GM19328 (cell line): ENCODE measurements around the gene UROC1.

Experiments
- ATAC-seq: cut with Tn5 transposase; IDR thresholded peaks from one replicate; pipeline ENCODE4 v1.9.1; 2021; ENCODE audit warnings: mild to moderate bottlenecking, moderate library complexity; ENCODE audit not compliant: unreplicated experiment

The UROC1 gene

DNA sequence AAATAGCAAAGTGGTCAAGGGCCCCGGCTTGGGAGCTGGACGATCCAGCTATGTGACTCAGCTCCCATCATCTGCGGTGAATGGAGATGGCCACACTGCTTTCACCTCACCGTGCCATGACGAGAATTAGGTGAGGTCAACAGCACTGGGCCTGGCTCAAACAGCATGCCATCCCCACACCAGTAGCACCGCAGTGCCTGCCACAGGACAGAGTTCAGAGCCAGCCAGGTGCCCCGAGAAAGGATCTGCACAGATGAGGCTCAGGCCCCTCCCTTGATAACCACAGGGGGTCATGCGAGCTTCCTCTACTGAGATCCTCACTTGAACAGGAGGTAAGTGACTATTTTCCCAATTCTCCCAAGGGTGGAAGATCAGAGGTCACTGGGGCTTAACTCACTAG lies 71.3 kb downstream of the UROC1 start:
- ATAC-seq: no peak

DNA sequence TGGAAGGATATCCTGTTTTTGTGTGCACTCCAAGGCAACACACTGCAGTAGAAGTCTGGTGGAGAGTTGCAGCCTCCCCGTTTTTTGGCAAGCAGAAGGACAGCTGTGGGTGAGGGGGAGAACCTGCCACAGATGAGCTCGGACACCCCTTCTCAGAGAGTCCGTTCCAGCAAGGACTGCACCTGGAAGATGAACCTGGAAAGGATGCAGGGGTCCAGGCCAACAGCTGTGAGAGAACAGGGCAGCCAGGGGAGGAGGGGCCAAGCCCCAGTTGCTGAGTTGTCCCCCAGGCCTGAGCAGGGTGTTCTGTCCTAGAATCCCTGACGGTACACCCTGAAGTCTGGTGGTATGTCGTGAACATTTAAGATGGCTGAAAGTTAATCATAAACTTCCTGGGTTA lies 72.1 kb downstream of the UROC1 start:
- ATAC-seq: no peak

DNA sequence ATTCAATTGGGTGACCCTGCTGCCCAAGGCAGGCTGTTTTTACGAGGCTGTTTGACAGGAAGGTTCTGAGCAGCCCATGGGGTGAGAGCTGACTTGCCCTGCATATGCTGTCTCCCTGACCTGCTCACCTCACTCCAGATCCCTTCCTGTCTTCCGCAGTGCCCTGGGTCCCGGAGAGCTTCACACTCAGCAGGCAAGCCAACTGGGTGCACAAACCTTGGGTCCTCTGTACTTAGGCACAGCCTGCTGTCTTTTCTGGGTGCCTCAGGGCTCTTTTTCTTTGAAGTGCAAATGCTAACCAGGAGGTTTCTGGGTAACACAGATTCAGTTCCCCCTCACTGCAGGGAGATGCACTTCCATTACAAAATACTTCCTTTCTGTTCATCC lies 74.7 kb downstream of the UROC1 start:
- no peak for ATAC-seq

DNA sequence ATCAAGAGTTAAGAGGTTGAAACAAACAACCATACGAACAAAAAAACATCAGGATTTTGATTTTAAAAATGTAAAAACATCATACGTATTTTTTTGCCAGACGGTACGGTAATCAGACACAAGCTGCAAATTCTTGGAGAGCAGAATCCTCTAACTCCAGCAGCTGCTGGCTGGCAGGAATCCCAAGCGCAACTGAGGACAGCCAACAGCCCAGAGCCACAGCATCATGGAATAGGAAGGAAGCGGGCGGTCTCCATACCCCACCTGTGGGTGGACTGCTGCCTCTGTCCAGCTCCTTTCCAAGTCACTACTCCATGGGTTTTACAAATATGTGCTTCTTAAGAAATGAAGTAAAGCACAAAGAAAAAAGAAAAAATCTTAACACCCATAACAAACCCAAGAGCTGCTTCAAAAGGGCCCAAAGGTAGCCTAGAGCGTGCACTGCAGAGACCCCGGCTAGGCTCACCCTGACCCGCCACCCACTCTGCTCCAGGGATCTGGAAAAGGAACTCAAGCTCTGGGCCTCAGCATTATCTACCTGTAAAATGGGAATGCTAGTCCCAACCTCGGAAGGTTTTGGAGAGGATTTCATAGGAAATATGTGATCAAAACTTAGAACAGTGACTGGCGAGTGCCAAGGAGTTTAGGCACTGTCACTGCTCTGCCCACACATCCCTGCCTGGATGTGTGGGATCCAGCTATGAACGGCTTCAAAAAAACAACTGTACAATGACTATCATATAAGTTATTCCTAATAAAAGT lies 75.3 kb downstream of the UROC1 start:
- no peak for ATAC-seq

DNA sequence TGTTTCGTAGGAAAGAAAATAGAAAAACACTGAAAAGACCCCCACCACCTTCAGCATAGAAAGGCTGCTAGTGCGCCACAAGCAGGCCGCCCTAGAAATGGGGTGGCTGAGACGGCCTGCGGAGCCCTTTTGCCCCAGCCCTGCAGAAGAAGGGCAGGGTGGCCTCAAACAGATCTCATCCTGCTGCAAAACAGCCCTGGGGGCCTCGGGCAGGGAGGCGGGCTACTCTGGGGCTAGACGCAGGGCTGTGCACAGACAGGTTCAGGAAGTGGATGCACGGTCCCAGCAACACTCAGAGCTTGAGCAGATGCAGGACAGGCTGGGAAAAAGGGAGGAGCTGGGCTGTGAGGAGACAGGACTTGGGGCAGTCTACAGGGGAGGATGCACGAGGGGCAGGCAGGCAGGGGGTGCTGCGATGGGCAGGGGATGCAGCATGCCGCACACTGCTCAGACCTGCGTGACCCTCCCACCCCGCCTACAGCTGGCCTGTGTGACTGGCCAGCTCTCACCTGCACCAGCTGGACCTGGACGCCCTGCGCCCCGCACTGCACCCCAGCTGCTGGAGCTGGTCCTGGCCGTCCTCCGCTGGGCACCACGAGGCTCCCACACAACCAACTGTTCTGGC lies 76.2 kb downstream of the UROC1 start:
- ATAC-seq: no peak

DNA sequence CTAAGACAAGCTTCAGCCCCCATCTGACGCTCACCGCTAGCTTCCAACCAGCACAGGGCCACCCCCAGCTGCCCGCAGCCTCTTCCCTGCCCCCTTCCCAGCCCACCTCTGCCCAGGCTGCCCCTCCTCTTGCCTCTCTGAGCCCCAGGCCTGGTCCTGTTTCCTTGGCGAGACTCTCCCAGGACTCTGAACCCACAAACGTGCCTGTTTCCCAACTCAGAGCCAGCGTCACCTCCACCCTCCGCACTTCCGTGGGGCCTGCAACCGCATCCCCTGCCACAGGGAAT lies 76.9 kb downstream of the UROC1 start:
- ATAC-seq: no peak

DNA sequence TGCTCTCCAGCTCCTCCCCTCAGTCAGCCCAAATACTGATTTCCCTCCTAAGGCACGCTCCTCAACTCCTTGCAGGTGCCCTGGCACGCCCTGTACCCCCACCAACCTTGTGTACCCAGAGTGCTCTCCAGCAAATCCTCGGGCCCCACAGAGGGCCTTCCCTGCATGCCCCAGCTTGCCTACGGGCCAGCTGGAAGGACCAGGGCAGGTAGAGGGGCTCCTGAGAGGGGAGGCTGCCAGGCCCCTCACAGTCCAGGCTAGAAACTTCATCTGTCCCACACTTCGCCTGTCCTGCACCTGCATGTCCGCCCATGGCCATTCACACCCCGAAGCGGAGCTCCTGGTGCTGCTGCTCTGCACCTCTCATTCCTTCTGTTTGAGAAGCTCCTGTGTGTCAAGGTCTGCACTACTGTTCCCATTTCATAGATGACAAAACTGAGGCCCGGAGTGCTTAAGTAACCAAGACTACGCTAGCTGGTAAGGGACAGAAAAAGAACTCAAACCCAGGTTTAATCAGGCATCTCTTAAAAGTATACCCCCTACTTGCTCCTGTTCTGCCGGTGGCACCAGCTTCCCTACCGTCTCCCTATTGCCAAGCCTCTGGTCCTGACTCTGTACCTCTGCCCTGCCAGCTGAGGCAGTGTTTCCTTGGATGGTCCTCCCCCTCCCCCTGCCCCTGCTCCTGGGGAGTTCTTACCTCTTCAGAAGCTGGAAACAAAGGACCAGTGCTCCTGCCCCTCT lies 77.4 kb downstream of the UROC1 start:
- ATAC-seq: no peak

DNA sequence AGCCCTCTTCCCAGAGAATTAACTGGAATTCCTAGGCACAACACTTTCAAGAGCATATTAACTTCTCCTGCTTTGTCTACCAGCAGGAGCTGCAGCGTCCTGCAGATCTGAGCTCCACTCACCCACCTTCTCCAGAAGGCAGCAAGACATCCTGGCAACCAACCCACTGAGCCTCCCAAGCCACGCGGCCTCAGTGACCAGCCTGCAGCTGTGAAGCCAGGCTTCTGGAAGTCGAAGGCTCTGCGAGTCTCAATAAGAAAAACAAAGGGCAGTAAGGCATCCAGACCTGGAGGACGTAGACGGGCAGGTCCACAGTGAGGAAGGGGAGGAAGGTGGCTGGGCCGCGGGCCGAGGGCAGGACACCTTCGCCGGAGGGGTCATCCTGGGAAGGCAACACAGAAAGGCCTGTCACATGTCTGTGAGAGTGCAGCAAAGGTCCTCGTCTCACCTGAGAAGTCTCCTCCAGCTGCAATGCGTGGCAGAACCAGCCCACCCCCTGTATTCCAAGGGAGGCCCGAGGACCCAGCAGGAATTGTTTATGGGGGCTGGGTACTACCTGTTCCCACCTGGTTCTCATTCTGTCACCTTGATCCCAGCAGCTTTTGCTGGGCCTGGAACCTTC lies 78.1 kb downstream of the UROC1 start:
- ATAC-seq: no peak

DNA sequence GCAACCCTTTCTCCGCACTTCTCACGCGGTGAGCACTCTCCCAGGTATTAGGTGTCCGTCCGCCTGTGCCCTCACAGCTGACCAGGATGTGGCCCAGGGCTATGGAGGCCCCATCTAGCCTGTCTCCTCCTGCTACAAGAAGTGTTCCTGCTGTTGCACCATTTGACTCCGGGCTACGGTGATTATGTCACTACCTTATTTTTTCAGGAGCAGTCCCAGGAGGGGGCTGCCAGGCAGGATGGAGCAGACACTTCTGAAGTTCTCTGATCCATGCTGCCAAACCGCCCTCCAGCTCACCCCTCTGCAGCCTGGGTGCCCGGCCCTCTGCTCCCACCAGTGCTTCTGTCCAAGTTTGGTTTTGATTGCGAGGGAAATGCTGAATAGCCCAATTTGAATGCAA lies 78.8 kb downstream of the UROC1 start:
- no peak for ATAC-seq

DNA sequence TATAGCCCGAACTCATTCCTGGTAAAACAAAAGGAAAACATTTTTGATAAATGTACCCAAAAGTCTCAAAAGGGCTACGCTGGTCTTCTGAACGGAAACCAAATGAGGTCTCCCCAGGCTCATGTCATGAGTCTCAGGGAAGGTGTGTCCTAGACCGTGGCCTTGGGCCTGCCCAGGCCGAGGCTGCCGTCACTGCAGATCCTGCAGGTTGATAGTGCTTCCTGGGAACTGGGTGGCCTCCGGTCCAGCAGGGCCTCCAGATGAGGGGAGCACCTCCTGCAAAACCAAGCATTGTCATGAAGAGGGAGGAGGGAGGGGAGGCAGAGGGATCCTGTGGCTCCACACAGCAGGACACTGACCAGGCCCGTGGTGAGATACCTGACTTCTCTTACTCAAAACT lies 79.4 kb downstream of the UROC1 start:
- no peak for ATAC-seq

DNA sequence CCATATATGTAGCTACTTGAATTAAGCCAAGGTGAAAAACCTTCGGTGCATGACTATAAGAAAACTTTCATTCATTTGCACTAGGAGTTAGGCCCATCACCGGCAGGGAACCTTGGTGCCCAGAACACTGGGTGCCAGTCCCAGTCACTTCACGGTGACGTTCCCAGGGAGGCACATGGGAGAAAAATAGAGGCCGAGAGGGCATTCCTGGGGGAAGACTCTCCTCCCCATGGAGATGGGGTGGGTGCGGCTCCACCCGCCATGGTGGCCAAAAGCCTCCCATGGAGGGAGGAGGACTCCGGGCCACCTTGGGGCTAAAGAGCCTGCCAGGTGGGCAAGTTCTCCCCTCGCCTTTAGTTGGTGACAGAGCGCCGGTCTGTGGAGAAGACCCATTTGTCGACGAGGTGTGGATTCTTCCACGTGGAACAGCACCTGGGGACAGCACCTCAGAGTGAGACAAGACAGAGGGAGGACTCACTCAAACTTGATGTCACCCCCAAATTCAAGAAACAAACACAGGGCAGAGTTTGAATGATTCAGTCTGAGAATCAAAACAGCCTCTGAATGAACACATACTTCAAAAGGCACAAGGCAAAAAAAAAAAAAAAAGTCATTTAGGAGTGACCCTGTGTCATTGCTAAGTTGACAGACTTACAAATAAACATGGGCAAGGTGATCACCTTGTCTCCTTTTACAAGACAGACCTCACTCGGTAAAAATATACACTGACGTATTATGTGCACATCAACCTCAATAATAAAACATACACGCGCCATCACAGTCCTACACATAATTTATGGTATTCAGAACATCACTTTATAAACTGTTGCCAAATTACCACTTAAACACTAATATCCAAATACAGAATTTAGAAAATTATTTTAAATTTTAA lies 80.5 kb downstream of the UROC1 start:
- ATAC-seq: no peak

DNA sequence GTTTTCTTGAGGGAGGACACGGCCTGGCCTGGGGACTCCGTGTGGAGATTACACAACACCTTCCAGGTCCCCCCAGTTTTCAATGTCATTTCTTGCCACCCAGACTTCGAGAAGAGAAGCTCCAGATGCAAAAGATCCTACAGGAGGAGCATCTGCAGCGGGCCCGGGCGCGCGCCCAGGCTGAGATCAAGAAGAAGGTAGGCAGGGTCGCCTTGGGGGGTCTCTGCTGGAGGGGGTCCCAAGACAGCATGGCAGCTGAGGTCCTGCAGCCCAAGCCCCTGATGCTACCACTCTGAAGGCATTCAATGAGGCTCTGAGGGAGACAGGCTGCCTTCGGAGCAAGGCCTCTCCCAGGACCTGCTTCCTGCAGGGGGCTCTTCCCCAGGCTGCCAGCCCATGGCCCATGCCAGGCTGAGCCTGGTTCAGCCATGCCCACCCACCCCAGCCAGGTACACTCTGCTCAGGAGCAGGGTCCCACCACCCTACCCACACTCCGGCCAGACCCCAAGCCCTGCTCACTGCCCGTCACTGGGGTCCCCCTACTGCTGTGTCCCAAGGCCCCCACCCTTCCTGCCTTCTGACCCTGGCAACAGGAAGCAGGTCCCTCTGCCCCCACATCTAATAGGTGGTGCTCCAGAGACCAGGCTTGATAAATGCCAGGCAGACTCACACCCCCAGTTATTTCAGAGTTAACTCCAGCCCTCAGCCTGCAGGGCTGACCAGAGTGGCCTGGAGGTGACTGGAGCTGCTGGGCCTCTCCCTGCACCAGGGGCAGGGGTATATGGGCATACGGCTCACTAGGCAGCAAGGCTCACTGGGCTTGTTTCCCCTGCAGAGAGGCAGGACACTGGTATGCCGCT lies 81.9 kb downstream of the UROC1 start:
- no peak for ATAC-seq

DNA sequence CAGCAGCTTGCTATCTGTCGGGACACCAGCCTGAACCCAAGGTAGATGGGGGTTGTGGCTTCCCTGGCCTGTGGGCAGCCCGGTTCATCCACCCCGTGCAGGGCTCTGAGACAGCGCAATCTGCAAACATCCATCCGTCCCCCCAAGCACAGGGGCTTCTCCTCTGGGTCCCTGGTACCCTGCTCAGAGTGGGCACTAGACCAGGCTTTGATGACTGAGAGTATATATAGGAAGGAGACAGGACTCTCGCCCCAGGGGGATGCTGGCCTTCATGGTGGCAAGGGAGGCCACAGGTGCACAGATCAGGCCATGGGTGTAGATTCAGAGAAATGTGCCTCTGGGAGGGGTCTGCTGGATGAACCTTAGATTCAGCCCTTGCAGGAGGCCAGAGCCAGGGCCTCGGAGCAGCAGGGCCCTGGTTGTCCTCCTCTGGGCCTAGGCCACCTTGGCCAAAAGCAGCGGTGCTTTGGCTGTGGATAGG lies 82.6 kb downstream of the UROC1 start:
- ATAC-seq: no peak

DNA sequence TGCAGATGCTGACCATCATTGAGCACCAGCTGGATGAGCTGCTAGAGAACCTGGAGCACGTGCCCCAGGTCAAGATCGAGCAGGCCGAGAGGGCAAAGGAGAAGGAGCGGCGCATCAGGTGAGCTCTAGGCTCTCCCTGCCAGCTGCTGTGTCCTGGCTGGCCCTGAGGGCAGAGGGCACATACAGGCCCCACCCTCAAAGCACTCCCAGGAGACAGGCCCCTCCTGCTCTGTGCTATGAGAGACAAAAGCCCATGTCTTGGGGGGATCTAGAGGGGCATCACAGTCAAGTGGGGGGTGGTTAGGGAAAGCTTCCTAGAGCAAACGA lies 83.3 kb downstream of the UROC1 start:
- ATAC-seq: no peak

DNA sequence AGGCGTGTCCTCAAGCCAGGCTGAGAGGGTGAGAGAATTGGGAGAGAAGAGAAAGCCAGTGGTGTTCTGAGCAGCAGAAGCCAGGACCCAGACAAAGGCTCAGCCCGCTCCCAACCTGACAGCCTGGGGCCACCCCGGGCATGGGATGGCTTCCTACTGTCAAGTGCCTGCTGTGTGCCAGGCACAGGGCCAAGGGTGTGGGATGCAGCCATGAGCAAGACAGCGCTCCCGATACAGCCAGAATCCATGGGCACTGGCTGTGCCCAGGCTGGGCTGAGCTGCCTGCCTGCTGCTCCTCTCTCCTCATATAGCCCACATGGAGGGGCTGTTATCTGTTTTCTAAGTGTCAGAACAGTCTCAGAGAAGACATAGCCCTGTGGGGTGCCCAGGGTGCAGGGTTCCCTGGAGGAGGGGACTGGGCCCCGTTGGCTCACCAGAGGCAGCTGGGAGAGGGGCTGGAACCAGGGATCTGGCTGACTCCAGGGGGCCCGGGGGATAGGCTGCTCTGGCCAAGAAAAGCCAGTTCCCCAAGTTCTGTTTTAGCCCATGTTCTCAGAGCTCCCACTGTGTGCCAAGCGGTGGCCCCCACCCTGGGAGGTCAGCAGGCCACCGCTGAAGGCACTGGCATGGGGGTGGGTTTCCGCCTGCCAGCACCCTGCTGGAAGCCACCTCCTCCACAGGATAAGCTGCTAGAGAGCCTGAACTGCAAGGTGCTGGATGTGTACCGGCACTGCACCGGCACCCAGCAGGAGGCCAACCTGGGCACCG lies 83.9 kb downstream of the UROC1 start:
- ATAC-seq: no peak

DNA sequence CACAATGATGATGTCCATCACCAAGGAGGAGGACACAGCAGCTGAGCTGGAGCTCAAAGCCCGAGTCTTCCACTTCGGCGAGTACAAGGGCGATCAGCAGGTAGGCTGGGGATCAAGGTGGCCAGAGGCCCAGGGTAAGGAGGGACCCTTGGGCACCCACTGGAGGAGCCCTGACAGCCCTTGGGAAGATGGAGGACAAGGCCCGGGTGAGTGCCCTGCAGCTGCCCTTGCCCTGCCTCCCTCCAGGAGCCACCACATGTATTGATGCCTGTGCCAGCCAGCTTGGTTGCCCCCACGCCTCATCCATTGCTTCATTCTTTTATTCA lies 84.5 kb downstream of the UROC1 start:
- ATAC-seq: no peak

DNA sequence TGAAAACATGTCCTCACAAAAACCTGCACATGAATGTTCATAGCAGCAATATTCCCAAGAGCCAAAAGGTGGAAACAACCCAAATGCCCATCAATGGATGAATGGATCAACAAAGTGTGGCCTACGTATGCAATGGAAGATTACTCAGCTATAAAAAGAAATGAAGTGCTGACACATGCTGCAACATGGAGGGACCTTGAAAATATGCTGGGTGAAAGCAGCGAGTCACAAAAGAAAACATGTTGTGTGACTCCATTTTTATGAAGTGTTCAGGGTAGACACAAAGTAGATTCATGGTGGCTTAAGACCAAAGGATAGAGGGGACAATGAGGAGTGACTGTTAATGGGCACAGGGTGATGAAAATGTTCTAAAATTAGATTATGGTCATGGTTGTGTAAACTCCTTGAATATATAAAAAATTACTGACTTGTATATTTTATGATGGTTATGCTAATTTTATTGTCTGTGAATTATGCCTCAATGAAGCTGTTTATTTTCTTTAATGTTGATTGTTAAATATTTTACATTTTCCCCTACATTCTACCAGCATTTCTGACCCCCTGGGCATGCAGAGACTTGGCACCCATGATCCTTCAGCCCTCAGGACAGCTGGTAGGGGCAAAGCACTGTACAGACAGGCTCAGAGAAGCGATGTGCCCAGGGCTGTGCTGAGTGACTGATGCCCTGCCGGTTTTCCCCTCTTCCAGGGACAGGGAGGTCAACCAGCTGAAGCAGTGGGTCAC lies 85.0 kb downstream of the UROC1 start:
- ATAC-seq: no peak
